DND-41 (cell line): Measurements from ENCODE around the gene SRD5A1.
A peak's percentile ranks its signal among the peaks of the same experiment; 100 is the strongest.

Experiments
- ATAC-seq: fragments of 200-7000 bp; cut with Tn5 transposase; 3 replicates; pipeline ENCODE4 v1.9.1; 2021; ENCODE audit warnings: low read depth; ENCODE audit not compliant: insufficient read depth
- DNase-seq: peaks from one replicate; pipeline ENCODE4 v3.0.0-alpha.2; 2020
- H2AFZ ChIP-seq: 2 replicates; pipeline ENCODE4 v1.6.0; 2012; ENCODE audit warnings: low read depth, low read length
- H3K27ac ChIP-seq: 2 replicates; pipeline ENCODE4 v1.5.1; 2012; ENCODE audit warnings: low read length, inconsistent platforms
- H3K27me3 ChIP-seq: fragments of 200-600 bp; sonication (generic); 2 replicates; pipeline ENCODE4 v1.6.0; 2012; ENCODE audit warnings: low read length, mild to moderate bottlenecking, inconsistent platforms; ENCODE audit not compliant: insufficient read depth, poor library complexity
- H3K36me3 ChIP-seq: 2 replicates; pipeline ENCODE4 v1.5.1; 2012; ENCODE audit warnings: low read length, inconsistent platforms; ENCODE audit not compliant: insufficient read depth
- H3K4me1 ChIP-seq: 2 replicates; pipeline ENCODE4 v1.5.1; 2012; ENCODE audit warnings: mild to moderate bottlenecking, low read length; ENCODE audit not compliant: insufficient read depth
- H3K4me2 ChIP-seq: 2 replicates; pipeline ENCODE4 v1.6.0; 2012; ENCODE audit warnings: mild to moderate bottlenecking, moderate library complexity, low read length, inconsistent platforms; ENCODE audit not compliant: insufficient read depth
- H3K4me3 ChIP-seq, 2 experiments: fragments of 200-600 bp in 1 of 2; shearing (Covaris generic) in 1 of 2; 2 replicates each; pipeline ENCODE4 v1.5.1; 2012 to 2016; ENCODE audit warnings: inconsistent platforms in 2 of 2, low read length in 2 of 2, mild to moderate bottlenecking in 2 of 2, low read depth in 1 of 2, moderate library complexity in 1 of 2
- H3K79me2 ChIP-seq: 2 replicates; pipeline ENCODE4 v1.6.0; 2012; ENCODE audit warnings: low read length, inconsistent platforms; ENCODE audit not compliant: insufficient read depth
- H3K9ac ChIP-seq: 2 replicates; pipeline ENCODE4 v1.6.0; 2012; ENCODE audit warnings: low read depth, mild to moderate bottlenecking, inconsistent platforms, low read length, moderate library complexity
- H3K9me3 ChIP-seq: 2 replicates; pipeline ENCODE4 v1.5.1; 2012; ENCODE audit warnings: low read length, moderate library complexity, mild to moderate bottlenecking, inconsistent platforms; ENCODE audit not compliant: insufficient read depth, severe bottlenecking
- H4K20me1 ChIP-seq: 2 replicates; pipeline ENCODE4 v1.6.0; 2012; ENCODE audit warnings: low read length; ENCODE audit not compliant: insufficient read depth
- CTCF ChIP-seq: IDR thresholded peaks from 2 replicates; pipeline ENCODE4 v1.5.1; 2012; ENCODE audit warnings: borderline replicate concordance, low read length, moderate library complexity, mild to moderate bottlenecking; ENCODE audit not compliant: poor library complexity, severe bottlenecking; ENCODE audit errors: extremely low read depth
- EZH2 ChIP-seq: IDR thresholded peaks from 3 replicates; pipeline ENCODE4 v1.6.1; 2012; ENCODE audit warnings: borderline replicate concordance, low read depth, mild to moderate bottlenecking, moderate library complexity, low read length, inconsistent platforms; ENCODE audit not compliant: severe bottlenecking

SRD5A1 gene

GRCh38 chr5:6703806-6704205 lies 70.6 kb downstream of the SRD5A1 start:
- TF ChIP-seq EZH2: no peak
- no peak for TF ChIP-seq CTCF

GRCh38 chr5:6704361-6704851 lies 71.2 kb downstream of the SRD5A1 start:
- H4K20me1 ChIP-seq: no peaks in the 10 kb centered on the region
- H3K4me1 ChIP-seq: peaks cover 10% of the 10 kb centered on the region
- no peak overlapping the region for H3K27ac ChIP-seq
- no peak overlapping the region for H3K4me3 ChIP-seq
- DNase-seq: no peak
- H3K27me3 ChIP-seq: no peaks in the 10 kb centered on the region
- no peaks in the 10 kb centered on the region for H3K79me2 ChIP-seq
- H3K4me2 ChIP-seq: no peak overlapping the region
- ATAC-seq: no peak
- H3K9ac ChIP-seq: no peak overlapping the region
- H2AFZ ChIP-seq: no peak overlapping the region
- TF ChIP-seq EZH2: no peak
- TF ChIP-seq CTCF: no peak
- H3K36me3 ChIP-seq: no peaks in the 10 kb centered on the region
- H3K9me3 ChIP-seq: no peaks in the 10 kb centered on the region

More at GRCh38 chr5:6703806-6704205, 70.6 kb downstream of the SRD5A1 start:
- Histone ChIP-seq H3K27ac (no peak overlapping the region), H3K4me3 (no peak overlapping the region), H4K20me1 (no peaks in the 10 kb centered on the region), H2AFZ (no peak overlapping the region), H3K27me3 (no peaks in the 10 kb centered on the region), H3K9ac (no peak overlapping the region), H3K9me3 (no peaks in the 10 kb centered on the region), H3K4me1 (peaks cover 10% of the 10 kb centered on the region), H3K4me2 (no peak overlapping the region), H3K79me2 (no peaks in the 10 kb centered on the region), H3K36me3 (no peaks in the 10 kb centered on the region)
- no peak for ATAC-seq
- DNase-seq: no peak

- Histone ChIP-seq H3K4me3 (no peak overlapping the region), H4K20me1 (no peaks in the 10 kb centered on the region), H3K79me2 (no peaks in the 10 kb centered on the region), H3K9me3 (no peaks in the 10 kb centered on the region), H3K27me3 (no peaks in the 10 kb centered on the region), H3K36me3 (no peaks in the 10 kb centered on the region), H2AFZ (no peak overlapping the region), H3K9ac (no peak overlapping the region), H3K27ac (no peak overlapping the region), H3K4me2 (no peak overlapping the region), H3K4me1 (peaks cover 10% of the 10 kb centered on the region)
- ATAC-seq: no peak
- TF ChIP-seq CTCF (no peak), EZH2 (no peak)
- DNase-seq: no peak
These were observed 71.8 kb downstream of the SRD5A1 start for GRCh38 chr5:6705088-6705487.

- no peaks in the 10 kb centered on the region for H3K79me2 ChIP-seq
- no peak overlapping the region for H3K4me2 ChIP-seq
- no peaks in the 10 kb centered on the region for H3K9me3 ChIP-seq
- no peaks in the 10 kb centered on the region for H3K27me3 ChIP-seq
- peaks cover 10% of the 10 kb centered on the region for H3K4me1 ChIP-seq
- ATAC-seq: no peak
- H4K20me1 ChIP-seq: no peaks in the 10 kb centered on the region
- no peak overlapping the region for H3K4me3 ChIP-seq
- TF ChIP-seq EZH2 (no peak), CTCF (no peak)
- no peak overlapping the region for H3K27ac ChIP-seq
- H3K9ac ChIP-seq: no peak overlapping the region
- H2AFZ ChIP-seq: peak overlapping the region; percentile 50; the same call in 1 of the 2 replicates
- no peaks in the 10 kb centered on the region for H3K36me3 ChIP-seq
- no peak for DNase-seq
These were observed 72.7 kb downstream of the SRD5A1 start for GRCh38 chr5:6705959-6706358.
